MCF 10A (cell line): Measurements from ENCODE around the gene PRR5. TPM values are rescaled to one million over a fixed set of nuclear protein-coding genes. Genes with fewer than 3 reads are reported as not detected.

Source experiments
- BruUV-seq: library from RNA; stranded (reverse); fragments of 400-500 nt; replicated peaks from 2 replicates; lab custom pipeline; 2021; lab: Mats Ljungman, UMichigan
- CTCF ChIA-PET: fragments of 300-600 bp; sonication (Branson Sonifier 250); formaldehyde crosslinking; extraction: SDS; loops from one replicate; lab custom pipeline; 2021; ENCODE audit warnings: antibody characterized with exemption, inconsistent platforms; lab: Yijun Ruan, JAX
- POLR2A ChIA-PET: fragments of 300-600, 350-650 bp; sonication (Branson Sonifier 250); formaldehyde crosslinking; extraction: SDS; loops from one replicate; lab custom pipeline; 2020; ENCODE audit warnings: antibody characterized with exemption, inconsistent platforms; lab: Yijun Ruan, JAX
- DNase-seq: peaks from one replicate; pipeline ENCODE4 v3.0.0-alpha.2; 2018; ENCODE audit not compliant: unreplicated experiment
- H3K27ac Mint-ChIP-seq: one replicate; pipeline ENCODE4 v1.8.0; 2022; ENCODE audit warnings: mild to moderate bottlenecking, low read depth, mixed read lengths; ENCODE audit not compliant: unreplicated experiment
- H3K27me3 Mint-ChIP-seq: one replicate; pipeline ENCODE4 v1.8.0; 2022; ENCODE audit warnings: mixed read lengths; ENCODE audit not compliant: insufficient read depth, unreplicated experiment
- H3K36me3 Mint-ChIP-seq: one replicate; pipeline ENCODE4 v1.8.0; 2022; ENCODE audit warnings: mild to moderate bottlenecking, moderate library complexity, mixed read lengths; ENCODE audit not compliant: insufficient read depth, unreplicated experiment
- H3K4me1 Mint-ChIP-seq: one replicate; pipeline ENCODE4 v1.8.0; 2022; ENCODE audit warnings: mixed read lengths; ENCODE audit not compliant: insufficient read depth, unreplicated experiment
- H3K4me3 Mint-ChIP-seq: one replicate; pipeline ENCODE4 v1.8.0; 2022; ENCODE audit warnings: mild to moderate bottlenecking, moderate library complexity, mixed read lengths; ENCODE audit not compliant: unreplicated experiment
- H3K9me3 Mint-ChIP-seq: one replicate; pipeline ENCODE4 v1.8.0; 2022; ENCODE audit warnings: mixed read lengths; ENCODE audit not compliant: unreplicated experiment
- CTCF ChIP-seq: fragments of 200-600 bp; IDR thresholded peaks from one replicate; pipeline ENCODE4 v1.8.0; 2022; ENCODE audit warnings: antibody characterized with exemption, mild to moderate bottlenecking; ENCODE audit not compliant: unreplicated experiment
- intact Hi-C: fragments of 100-400 bp; cut with micrococcal nuclease; formaldehyde crosslinking; loops from 2 replicates; pipeline ENCODE4 v1.14.1; 2022
- total RNA-seq: library from RNA; stranded (reverse); gene quantifications from 2 replicates; pipeline ENCODE4 v1.2.3, GENCODE V29; 2022

PRR5 gene
- total RNA-seq, 1 experiment from 2014 or later, result 11.0 TPM

GRCh38 chr22:44703255-44703870 lies 1.4 kb downstream of the PRR5 start:
- no peak for TF ChIP-seq CTCF
- H3K4me3 Mint-ChIP-seq, result peak overlapping the region; percentile 73
- DNase-seq, result no peak
- H3K4me1 Mint-ChIP-seq, result no peaks in the 10 kb centered on the region
- H3K27me3 Mint-ChIP-seq, result no peaks in the 10 kb centered on the region
- ChIA-PET POLR2A (interaction anchor here (0.7 to 1.1 kb wide), 3 partner anchors 19 to 460 kb away, joined by 3 read pairs; partner anchors contain the start of gene NUP50), CTCF (interaction anchor here (0.6 to 1.2 kb wide), 3 partner anchors 19 to 1351 kb away, joined by 3 read pairs; no protein-coding TSS in a partner anchor)
- BruUV-seq, result TSS peak; percentile 22
- no peaks in the 10 kb centered on the region for H3K9me3 Mint-ChIP-seq
- H3K27ac Mint-ChIP-seq, result no peak overlapping the region
- intact Hi-C loops, result no loop called here
- no peaks in the 10 kb centered on the region for H3K36me3 Mint-ChIP-seq

- POLR2A ChIA-PET, result interaction anchor here (1.0 kb wide), 1 partner anchor 459 kb away, joined by 3 read pairs; the partner anchor contains the start of gene NUP50
- Mint-ChIP-seq H3K27me3 (no peaks in the 10 kb centered on the region), H3K4me1 (no peaks in the 10 kb centered on the region), H3K4me3 (peak overlapping the region; percentile 73), H3K9me3 (no peaks in the 10 kb centered on the region), H3K36me3 (no peaks in the 10 kb centered on the region), H3K27ac (no peak overlapping the region)
- no peak for TF ChIP-seq CTCF
- BruUV-seq, result no TSS peak
- intact Hi-C loops, result no loop called here
- CTCF ChIA-PET, result interaction anchor here (0.5 to 1.3 kb wide), 5 partner anchors 17 to 1352 kb away, joined by 3 to 5 read pairs (median 3); no protein-coding TSS in a partner anchor
- no peak for DNase-seq
Observed at GRCh38 chr22:44704159-44705021, 2.4 kb downstream of the PRR5 start.

GRCh38 chr22:44705022-44705297 lies 3.0 kb downstream of the PRR5 start:
- ChIA-PET CTCF (interaction anchor here (0.6 to 1.3 kb wide), 3 partner anchors 17 to 672 kb away, joined by 3 to 5 read pairs (median 5); no protein-coding TSS in a partner anchor), POLR2A (no interaction called here)
- no peak for DNase-seq
- intact Hi-C loops, result no loop called here
- Mint-ChIP-seq H3K9me3 (no peaks in the 10 kb centered on the region), H3K27me3 (no peaks in the 10 kb centered on the region), H3K36me3 (no peaks in the 10 kb centered on the region), H3K4me3 (no peak overlapping the region), H3K4me1 (no peaks in the 10 kb centered on the region), H3K27ac (no peak overlapping the region)
- no peak for TF ChIP-seq CTCF
- BruUV-seq, result no TSS peak

- TF ChIP-seq CTCF, result no peak
- no TSS peak for BruUV-seq
- Mint-ChIP-seq H3K36me3 (no peaks in the 10 kb centered on the region), H3K27me3 (no peaks in the 10 kb centered on the region), H3K27ac (no peak overlapping the region), H3K9me3 (no peaks in the 10 kb centered on the region), H3K4me1 (peaks cover 4% of the 10 kb centered on the region), H3K4me3 (no peak overlapping the region)
- DNase-seq, result no peak
- POLR2A ChIA-PET, result no interaction called here
- intact Hi-C loops, result no loop called here
- CTCF ChIA-PET, result interaction anchor here (0.7 to 2.2 kb wide), 3 partner anchors 20 to 134 kb away, joined by 3 to 10 read pairs (median 3); no protein-coding TSS in a partner anchor
Observed at GRCh38 chr22:44706488-44706887, 4.5 kb downstream of the PRR5 start.
